HEK293T (cell line): ENCODE data around the gene BCCIP.

Source experiments
- ARNT ChIP-seq: fragments of 450-650 bp; IDR thresholded peaks from 2 replicates; pipeline ENCODE4 v1.6.1; 2017; ENCODE audit warnings: mild to moderate bottlenecking
- ELF4 ChIP-seq: fragments of 450-650 bp; IDR thresholded peaks from 2 replicates; pipeline ENCODE4 v1.6.1; 2017; ENCODE audit warnings: antibody characterized with exemption
- FOXA1 ChIP-seq: fragments of 450-650 bp; IDR thresholded peaks from 2 replicates; pipeline ENCODE4 v1.6.1; 2016; ENCODE audit warnings: mild to moderate bottlenecking
- FOXK2 ChIP-seq: fragments of 450-650 bp; IDR thresholded peaks from 2 replicates; pipeline ENCODE4 v1.6.1; 2016; ENCODE audit warnings: mild to moderate bottlenecking
- FOXM1 ChIP-seq: fragments of 450-650 bp; IDR thresholded peaks from 2 replicates; pipeline ENCODE4 v1.6.1; 2017; ENCODE audit warnings: mild to moderate bottlenecking, borderline replicate concordance
- HDGF ChIP-seq: fragments of 450-650 bp; IDR thresholded peaks from 2 replicates; pipeline ENCODE4 v1.6.1; 2017; ENCODE audit warnings: antibody characterized with exemption, borderline replicate concordance
- L3MBTL2 ChIP-seq: fragments of 450-650 bp; conservative IDR thresholded peaks from 2 replicates; pipeline ENCODE4 v1.6.1; 2016; ENCODE audit warnings: mild to moderate bottlenecking
- NFRKB ChIP-seq: fragments of 450-650 bp; IDR thresholded peaks from 2 replicates; pipeline ENCODE4 v1.6.1; 2016; ENCODE audit warnings: mild to moderate bottlenecking, moderate library complexity
- PKNOX1 ChIP-seq: fragments of 450-650 bp; IDR thresholded peaks from 2 replicates; pipeline ENCODE4 v1.6.1; 2016
- SP1 ChIP-seq: fragments of 450-650 bp; IDR thresholded peaks from 2 replicates; pipeline ENCODE4 v1.6.1; 2017
- SUZ12 ChIP-seq: fragments of 450-650 bp; IDR thresholded peaks from 2 replicates; pipeline ENCODE4 v1.6.1; 2016; ENCODE audit warnings: mild to moderate bottlenecking
- TARDBP ChIP-seq: fragments of 450-650 bp; IDR thresholded peaks from 2 replicates; pipeline ENCODE4 v1.6.1; 2016

GRCh38 chr10:125822878-125823662 is at the start of gene BCCIP, which contains the start of gene UROS:
- no peak; the same call in 1 of the 2 replicates for TF ChIP-seq FOXM1
- TF ChIP-seq FOXK2: no peak
- TF ChIP-seq PKNOX1: no peak
- no peak for TF ChIP-seq SP1
- no peak for TF ChIP-seq HDGF
- TF ChIP-seq FOXA1: no peak
- TF ChIP-seq ARNT: no peak
- TF ChIP-seq L3MBTL2: no peak
- TF ChIP-seq ELF4: no peak
- no peak for TF ChIP-seq SUZ12
- peak; percentile 22; the same call in 1 of the 2 replicates for TF ChIP-seq TARDBP
- TF ChIP-seq NFRKB: no peak
